Caki2 (cell line): Measurements from ENCODE around the gene FSCN2. TPM values are rescaled to one million over a fixed set of nuclear protein-coding genes. Genes with fewer than 3 reads are reported as not detected.
A peak's percentile ranks its signal among the peaks of the same experiment; 100 is the strongest.

Experiments used
- DNase-seq: peaks from one replicate; pipeline ENCODE4 v3.0.0-alpha.2; 2015; ENCODE audit warnings: low read depth
- in situ Hi-C: cut with HindIII; loops from 2 replicates; pipeline ENCODE4 v1.10.0; 2016; ENCODE audit warnings: low sequenced_read_pairs, low pct_unique_long_range_greater_than_20kb, mixed read lengths
- total RNA-seq: library from RNA; depleted of rRNA; stranded (reverse); fragments of >200 nt; shearing (Covaris generic); gene quantifications from 2 replicates; pipeline ENCODE4 v1.2.3, GENCODE V29; 2014; ENCODE audit warnings: low replicate concordance

Gene FSCN2
- total RNA-seq, 1 experiment from 2014 or later, result 0.37 TPM

DNA sequence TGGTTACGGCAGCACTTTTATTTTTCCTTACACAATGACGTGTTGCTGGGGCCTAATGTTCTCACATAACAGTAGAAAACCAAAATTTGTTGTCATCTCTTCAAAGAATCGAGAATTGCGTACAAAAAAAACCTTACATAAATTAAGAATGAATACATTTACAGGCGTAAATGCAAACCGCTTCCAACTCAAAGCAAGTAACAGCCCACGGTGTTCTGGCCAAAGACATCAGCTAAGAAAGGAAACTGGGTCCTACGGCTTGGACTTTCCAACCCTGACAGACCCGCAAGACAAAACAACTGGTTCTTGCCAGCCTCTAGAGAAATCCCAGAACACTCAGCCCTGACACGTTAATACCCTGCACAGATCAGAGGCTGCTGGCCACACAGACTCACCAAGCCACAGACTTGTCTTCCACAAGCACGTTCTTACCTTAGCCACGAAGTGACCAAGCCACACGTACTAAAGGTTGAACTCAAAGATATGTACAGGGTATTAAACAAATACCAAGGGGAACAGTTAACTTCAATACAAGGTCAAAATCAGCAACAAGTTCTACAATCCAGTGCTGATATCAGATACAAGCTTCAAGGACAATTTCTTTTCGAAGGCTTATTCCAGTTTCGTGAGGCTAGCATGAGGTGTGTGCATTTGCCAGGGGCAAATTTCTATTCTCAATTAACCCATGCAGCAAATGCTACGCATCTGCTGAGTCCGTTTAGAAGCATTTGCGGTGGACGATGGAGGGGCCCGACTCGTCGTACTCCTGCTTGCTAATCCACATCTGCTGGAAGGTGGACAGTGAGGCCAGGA is 18.0 kb upstream of the FSCN2 start:
- no peak for DNase-seq
- in situ Hi-C loops, result no loop called here

DNA sequence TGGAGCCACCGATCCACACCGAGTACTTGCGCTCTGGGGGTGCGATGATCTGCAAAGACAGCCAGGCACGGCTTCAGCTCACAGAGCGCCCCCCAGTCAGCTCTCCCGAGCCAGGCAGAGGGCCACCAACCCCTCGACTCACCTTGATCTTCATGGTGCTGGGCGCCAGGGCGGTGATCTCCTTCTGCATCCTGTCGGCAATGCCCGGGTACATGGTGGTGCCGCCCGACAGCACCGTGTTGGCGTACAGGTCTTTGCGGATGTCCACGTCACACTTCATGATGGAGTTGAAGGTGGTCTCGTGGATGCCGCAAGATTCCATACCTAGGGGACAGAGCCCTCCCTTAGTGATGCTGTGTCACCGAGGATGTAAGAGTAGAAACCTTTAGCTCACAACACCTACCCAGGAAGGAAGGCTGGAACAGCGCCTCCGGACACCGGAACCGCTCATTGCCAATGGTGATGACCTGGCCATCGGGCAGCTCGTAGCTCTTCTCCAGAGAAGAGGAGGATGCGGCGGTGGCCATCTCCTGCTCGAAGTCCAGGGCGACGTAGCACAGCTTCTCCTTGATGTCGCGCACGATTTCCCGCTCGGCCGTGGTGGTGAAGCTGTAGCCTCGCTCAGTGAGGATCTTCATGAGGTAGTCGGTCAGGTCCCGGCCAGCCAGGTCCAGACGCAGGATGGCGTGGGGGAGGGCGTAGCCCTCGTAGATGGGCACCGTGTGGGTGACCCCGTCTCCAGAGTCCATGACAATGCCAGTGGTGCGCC is 17.2 kb upstream of the FSCN2 start:
- in situ Hi-C loops, result no loop called here

GRCh38 chr17:81511554-81511803 is 16.7 kb upstream of the FSCN2 start:
- no peak for DNase-seq
- in situ Hi-C loops, result no loop called here

More for the DNA sequence above, 17.2 kb upstream of the FSCN2 start:
- no peak for DNase-seq

DNA sequence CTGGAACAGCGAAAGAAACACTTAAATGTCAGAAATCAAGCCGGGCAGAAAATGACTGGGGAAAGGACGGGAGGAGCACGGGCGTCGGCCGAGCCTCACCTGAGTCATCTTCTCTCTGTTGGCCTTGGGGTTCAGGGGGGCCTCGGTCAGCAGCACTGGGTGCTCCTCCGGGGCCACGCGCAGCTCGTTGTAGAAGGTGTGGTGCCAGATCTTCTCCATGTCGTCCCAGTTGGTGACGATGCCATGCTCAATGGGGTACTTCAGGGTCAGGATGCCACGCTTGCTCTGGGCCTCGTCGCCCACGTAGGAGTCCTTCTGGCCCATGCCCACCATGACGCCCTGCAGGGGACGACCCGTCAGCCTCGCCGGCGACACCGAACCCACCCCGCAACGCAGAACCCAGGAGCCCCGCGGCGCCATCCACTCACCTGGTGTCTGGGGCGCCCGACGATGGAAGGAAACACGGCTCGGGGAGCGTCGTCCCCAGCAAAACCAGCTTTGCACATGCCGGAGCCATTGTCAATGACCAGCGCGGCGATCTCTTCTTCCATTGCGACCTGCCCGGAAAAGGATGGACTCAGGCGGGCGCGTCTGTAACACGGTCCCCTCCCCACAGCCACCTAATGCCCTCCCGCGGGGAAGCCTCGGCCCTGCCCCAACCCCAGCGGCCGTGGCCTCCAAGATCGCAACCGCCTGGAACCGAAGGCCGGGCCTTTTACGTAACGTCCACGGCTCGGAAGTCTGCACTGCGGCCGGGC is 16.2 kb upstream of the FSCN2 start:
- in situ Hi-C loops, result no loop called here

GRCh38 chr17:81512562-81513371 is 15.4 kb upstream of the FSCN2 start, which contains the start of gene ACTG1:
TSS of gene ACTG1 (minus strand) at chr17:81512799. CDS start at chr17:81512354, 445 bp downstream.
- in situ Hi-C loops, result no loop called here
- peak; percentile 86 for DNase-seq

More for the DNA sequence above, 16.2 kb upstream of the FSCN2 start:
- DNase-seq, result no peak

DNA sequence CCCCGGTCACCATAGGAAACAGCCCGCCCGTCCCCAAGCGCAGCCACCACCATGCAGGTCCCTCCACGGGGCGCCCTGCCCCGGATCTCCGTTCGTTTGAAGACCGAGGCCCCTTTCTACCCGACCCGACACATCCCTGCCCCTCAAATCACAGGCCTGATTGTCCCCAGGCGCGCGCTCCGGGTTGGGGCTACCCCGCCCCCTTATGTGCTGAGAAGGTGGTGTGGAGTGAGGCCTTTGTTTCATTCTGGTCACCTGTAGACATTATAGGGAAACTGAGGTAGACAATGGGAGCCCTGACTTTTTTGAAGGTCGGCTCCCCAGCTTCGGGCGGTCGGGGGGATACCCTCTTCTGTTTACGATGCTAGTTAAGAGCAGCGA is 14.8 kb upstream of the FSCN2 start:
- in situ Hi-C loops, result no loop called here
- DNase-seq, result peak; percentile 67

DNA sequence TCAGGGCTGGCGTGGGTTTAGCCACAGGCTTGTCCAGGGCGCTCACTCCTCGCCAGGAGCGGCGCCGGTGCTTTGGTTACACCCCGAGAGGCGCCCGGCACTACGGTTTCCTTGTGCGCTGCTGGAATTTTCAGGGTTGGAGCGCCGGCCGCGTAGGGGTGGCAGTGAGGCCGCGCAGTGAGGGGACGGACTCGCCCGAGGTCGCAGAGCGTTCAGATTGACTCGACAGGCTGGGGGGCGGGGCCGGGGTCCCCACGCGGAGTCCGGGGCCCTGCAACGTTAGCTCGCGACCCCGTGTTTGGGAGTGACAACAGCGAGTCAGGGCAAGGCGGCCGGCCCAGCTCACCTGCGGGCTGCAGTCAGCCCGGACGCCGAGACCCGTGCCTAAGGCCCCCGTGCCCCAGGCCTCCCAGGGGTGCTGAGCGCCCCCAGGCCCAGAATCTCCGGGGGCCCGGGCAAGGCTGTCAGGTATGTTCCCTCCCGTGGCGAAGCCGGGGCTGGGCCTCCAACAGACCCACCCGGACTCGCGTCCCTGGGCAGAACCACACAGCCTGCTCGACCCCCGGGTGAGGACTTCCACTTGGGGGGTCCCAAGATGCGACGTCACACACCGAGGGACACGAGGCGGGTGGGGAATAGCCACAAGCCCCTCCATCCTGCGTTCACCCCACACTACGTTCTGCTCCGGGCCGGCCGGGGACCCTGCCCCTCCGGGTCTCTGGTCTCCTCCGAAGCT is 14.3 kb upstream of the FSCN2 start:
- in situ Hi-C loops, result no loop called here
- DNase-seq, result no peak

DNA sequence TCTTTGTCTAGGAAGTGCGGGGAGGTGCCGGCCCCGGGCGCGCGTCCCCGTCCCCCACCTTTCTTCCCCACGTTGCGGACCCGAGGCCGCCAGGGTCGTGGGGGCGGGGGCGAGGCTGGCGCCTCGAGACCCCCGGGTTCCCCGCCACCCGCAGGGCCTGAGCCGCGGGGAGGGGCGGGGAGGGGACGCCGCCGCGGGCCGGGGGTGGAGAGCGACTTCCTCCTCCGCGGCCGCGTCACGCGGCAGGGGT is 13.8 kb upstream of the FSCN2 start:
- in situ Hi-C loops, result no loop called here
- no peak for DNase-seq

- DNase-seq, result peak; percentile 75
- in situ Hi-C loops, result no loop called here
These were observed 13.2 kb upstream of the FSCN2 start for GRCh38 chr17:81514739-81515529.

DNA sequence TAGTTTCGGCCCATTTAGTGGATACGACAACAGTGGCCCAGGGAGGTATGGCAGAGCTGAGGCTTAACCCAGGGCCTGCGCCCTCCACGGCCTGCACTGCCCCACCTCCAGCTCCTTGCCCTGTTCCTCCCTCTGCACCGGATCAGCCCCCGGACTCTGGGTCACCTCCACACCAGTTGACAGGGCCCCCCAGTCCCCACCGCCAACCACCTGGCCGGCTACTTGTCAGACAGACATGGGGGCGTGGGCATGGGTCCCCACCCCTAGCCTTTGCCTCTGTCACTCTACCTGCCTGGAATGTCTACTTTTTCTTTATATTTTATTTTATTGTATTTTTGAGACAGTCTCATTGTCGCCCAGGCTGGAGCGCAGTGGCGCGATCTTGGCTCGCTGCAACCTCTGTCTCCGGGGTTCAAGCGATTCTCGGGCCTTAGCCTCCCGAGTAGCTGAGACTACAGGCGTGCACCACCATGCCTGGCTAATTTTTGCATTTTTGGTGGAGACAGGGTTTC is 12.6 kb upstream of the FSCN2 start:
- in situ Hi-C loops, result no loop called here
- DNase-seq, result no peak

GRCh38 chr17:81516439-81516838 is 11.7 kb upstream of the FSCN2 start:
- DNase-seq, result no peak
- in situ Hi-C loops, result no loop called here

DNA sequence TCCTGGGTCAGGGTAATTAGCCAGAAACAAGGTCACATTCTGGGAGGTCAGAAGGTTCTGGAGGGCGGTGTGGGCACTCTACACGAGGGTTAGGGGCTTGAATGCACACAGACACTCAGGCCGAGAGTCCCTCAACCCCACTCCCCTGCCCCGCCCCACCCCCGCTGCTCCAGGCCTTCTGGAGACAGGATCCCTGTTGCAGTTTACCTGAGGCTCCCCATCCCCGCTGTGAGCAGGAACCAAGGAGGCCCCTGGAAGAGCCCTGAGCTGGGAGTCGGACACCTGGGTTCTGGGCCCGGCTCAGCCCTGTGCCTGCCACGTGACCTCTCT is 11.2 kb upstream of the FSCN2 start:
- in situ Hi-C loops, result no loop called here
- no peak for DNase-seq

- in situ Hi-C loops, result no loop called here
- no peak for DNase-seq
These were observed 10.7 kb upstream of the FSCN2 start for GRCh38 chr17:81517339-81518112.

- in situ Hi-C loops, result no loop called here
- no peak for DNase-seq
These were observed 9.9 kb upstream of the FSCN2 start for GRCh38 chr17:81518113-81518784.

DNA sequence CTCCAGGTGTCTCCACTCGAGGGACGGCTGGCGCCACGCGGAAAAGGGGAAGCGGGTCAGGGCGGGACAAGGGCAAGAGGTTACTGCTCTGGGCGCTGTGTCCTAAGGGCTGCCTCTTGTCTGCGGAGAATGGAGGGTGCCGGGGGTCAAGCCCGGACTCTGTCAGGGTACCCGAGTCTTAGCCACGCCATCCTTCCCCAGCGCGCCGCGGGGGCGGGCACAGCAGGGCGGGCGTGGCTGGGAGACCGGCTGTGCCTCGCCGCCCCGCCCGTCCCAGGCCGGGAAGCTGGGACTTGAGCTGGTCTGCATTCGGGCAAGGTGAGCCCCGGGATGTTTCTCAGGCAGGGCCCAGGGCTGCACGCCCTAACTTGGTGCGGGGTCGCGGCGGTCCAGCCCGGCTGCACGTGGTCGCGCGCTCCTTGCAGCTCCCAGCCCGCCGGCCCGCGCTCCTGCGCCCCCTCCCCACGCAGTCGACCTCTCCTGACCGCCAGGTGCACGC is 9.3 kb upstream of the FSCN2 start:
- DNase-seq, result no peak
- in situ Hi-C loops, result no loop called here
